ENCODE data around the gene TRPM2.

The TRPM2 gene

GRCh38 chr21:44382536-44382935 is 29.1 kb downstream of the TRPM2 start:
- DNase-seq (ENCODE audit: low spot score), result peak; percentile 36

GRCh38 chr21:44383216-44383615 is 29.8 kb downstream of the TRPM2 start:
- no peak for TF ChIP-seq CTCF (IDR thresholded peaks at IDR 0.05)
- DNase-seq (ENCODE audit: low spot score), result no peak
- H3K4me3 ChIP-seq, result no peak overlapping the region
- no peak overlapping the region for H3K27ac ChIP-seq

More at GRCh38 chr21:44382536-44382935, 29.1 kb downstream of the TRPM2 start:
- H3K4me3 ChIP-seq, result no peak overlapping the region
- no peak overlapping the region for H3K27ac ChIP-seq
- no peak for TF ChIP-seq CTCF (IDR thresholded peaks at IDR 0.05)

- H3K27ac ChIP-seq, result no peak overlapping the region
- TF ChIP-seq CTCF (IDR thresholded peaks at IDR 0.05), result no peak
- no peak overlapping the region for H3K4me3 ChIP-seq
- DNase-seq (ENCODE audit: low spot score), result no peak
Measured at GRCh38 chr21:44384968-44385367, 31.5 kb downstream of the TRPM2 start.

GRCh38 chr21:44389335-44389734 is 35.9 kb downstream of the TRPM2 start:
- no peak for DNase-seq (ENCODE audit: low spot score)
- TF ChIP-seq CTCF (IDR thresholded peaks at IDR 0.05), result no peak
- Histone ChIP-seq H3K4me3 (no peak overlapping the region), H3K27ac (no peak overlapping the region)

- no peak for TF ChIP-seq CTCF (IDR thresholded peaks at IDR 0.05)
- Histone ChIP-seq H3K4me3 (no peak overlapping the region), H3K27ac (no peak overlapping the region)
- DNase-seq (ENCODE audit: low spot score), result peak; percentile 50
Measured at GRCh38 chr21:44390886-44391285, 37.5 kb downstream of the TRPM2 start.

GRCh38 chr21:44391345-44392091 is 38.1 kb downstream of the TRPM2 start:
- no peak overlapping the region for H3K4me3 ChIP-seq
- TF ChIP-seq CTCF (IDR thresholded peaks at IDR 0.05), result no peak
- peak; percentile 49 for DNase-seq (ENCODE audit: low spot score)
- H3K27ac ChIP-seq, result no peak overlapping the region

- no peak for DNase-seq (ENCODE audit: low spot score)
- H3K27ac ChIP-seq, result no peak overlapping the region
Measured at GRCh38 chr21:44392185-44392584, 38.8 kb downstream of the TRPM2 start.

More at GRCh38 chr21:44392185-44392584, 38.8 kb downstream of the TRPM2 start:
- no peak for TF ChIP-seq CTCF (IDR thresholded peaks at IDR 0.05)
- H3K4me3 ChIP-seq, result no peak overlapping the region

Data from coronary artery (tissue), 2 donors.